GM18951 (cell line): ENCODE data around the gene AATF.

Experiments
- POLR2A ChIP-seq: IDR thresholded peaks from 4 replicates; pipeline ENCODE4 v1.6.1; 2011; ENCODE audit warnings: mild to moderate bottlenecking; ENCODE audit not compliant: insufficient read length, insufficient read depth; ENCODE audit errors: extremely low read depth
- in situ Hi-C: fragments of 300-500 bp; cut with MboI; formaldehyde crosslinking; loops from one replicate; pipeline ENCODE4 v1.12.0; 2022; ENCODE audit warnings: low sequenced_read_pairs, mixed read lengths, inconsistent platforms; ENCODE audit not compliant: unreplicated experiment

The AATF gene

DNA sequence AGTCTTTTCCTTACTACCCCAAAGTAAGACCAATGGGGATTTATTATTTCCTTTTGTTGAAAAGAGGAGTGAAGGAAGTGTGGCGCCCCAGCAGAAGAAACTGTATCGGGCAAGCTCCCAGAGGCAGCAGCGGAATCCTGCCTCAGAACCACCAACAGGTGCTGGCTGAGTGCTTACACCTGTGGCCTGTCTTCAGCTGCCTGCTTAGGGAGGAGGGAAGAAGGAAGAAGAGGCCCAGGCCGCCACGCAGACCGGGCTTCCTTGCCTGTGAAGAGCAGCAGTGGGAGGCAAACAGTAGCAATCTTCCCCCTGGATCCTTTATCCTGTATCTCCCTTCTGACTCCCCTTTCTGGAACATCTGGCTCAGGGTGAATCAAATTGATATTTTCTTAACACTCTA lies 134.7 kb downstream of the AATF start:
- in situ Hi-C loops: no loop called here
- TF ChIP-seq POLR2A: no peak

DNA sequence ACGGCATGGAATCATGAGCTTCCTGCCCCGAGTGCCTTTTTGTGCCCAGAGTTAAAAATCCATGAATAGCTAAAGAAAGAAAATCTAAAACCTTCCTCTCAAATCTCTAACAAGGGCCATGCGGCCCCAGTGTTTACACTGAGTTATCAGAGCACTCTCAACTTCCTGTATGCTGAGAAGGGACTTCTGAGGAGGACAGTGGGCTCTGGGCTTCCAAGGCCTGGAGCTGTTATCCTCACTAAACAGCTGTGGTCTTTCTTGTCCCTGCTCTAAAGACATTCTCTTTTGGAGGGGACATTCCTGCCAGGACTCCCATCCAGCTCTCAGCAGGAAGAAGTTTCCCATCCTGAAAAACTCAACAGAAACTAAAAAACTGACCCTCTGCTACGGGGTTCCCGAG lies 135.6 kb downstream of the AATF start:
- in situ Hi-C loops: no loop called here
- TF ChIP-seq POLR2A: no peak

DNA sequence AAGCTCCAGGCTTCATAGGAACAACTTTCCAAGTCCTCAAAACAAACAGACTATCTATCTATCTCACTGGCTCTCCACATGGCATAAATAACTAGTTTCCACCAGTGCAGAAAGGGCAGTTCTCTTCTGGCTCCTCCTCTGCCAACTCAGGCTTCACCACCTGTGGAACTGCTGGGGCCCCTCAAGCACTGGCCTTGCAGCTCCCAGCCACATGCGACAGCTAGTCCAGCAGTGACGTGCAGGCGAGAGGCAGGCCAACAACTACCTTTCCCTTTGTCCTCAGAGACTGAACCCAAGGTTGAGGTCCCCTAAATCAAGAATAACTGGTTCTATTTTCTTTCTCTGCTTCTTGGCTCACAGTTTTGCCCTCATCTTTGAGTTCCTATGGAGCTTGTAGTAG lies 137.6 kb downstream of the AATF start:
- no peak for TF ChIP-seq POLR2A
- in situ Hi-C loops: no loop called here

DNA sequence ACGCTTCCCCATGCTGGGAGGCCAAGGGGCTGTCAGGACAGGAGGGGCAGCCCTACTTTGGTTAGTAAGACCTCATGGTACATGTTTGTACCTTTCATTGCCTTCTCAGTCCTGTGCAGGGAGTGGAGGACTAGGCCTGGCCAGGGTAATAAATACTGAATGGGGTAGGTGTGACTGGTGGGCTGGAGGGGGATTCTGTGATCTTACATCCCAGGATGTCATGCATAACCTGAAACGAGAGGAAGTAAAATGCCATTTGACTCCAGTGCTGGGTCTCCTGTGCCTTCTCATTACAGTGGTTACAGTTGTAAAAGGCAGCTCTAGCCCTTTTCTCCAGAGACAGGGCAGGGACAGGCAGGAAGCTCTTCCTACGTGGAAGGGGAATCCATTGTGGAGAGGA lies 138.2 kb downstream of the AATF start:
- in situ Hi-C loops: no loop called here
- TF ChIP-seq POLR2A: no peak

DNA sequence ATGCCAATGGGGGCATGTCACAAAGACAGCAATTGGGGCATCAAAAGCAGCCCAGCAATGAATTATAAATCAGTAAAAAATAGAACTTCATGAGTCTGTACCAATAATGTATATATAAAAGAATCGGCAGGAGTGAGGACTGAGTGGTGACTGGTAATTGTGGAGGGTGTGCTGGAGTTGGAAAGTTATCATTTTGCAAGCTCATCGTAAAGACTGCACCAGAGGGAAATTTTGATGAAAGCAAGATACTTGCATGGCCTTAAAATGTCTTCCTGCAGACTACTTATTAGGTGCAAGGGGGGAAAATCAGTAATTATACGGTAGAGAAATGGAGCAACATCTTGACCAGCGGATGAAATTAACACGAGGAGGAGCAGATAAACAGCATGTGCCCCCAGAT lies 138.9 kb downstream of the AATF start:
- in situ Hi-C loops: no loop called here
- TF ChIP-seq POLR2A: no peak

DNA sequence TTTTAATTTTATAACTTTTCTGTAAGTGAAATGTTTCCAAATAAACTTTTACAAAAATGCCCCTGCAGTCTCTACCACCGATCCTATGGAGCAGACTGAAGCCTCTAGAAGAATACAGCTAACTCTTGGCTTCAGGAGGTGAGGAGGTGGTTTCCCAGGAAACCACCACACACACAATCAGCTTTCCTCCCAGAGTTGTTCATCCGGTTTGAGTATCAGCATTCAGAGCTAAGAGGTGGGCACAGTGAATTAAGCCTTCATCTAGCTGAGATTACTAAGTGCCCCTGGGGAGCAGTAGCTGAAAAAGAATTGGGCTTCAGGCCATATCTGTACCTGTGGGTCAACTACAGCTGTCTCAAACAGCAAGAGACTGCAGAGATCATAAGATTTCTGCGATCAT lies 139.7 kb downstream of the AATF start:
- no peak for TF ChIP-seq POLR2A

DNA sequence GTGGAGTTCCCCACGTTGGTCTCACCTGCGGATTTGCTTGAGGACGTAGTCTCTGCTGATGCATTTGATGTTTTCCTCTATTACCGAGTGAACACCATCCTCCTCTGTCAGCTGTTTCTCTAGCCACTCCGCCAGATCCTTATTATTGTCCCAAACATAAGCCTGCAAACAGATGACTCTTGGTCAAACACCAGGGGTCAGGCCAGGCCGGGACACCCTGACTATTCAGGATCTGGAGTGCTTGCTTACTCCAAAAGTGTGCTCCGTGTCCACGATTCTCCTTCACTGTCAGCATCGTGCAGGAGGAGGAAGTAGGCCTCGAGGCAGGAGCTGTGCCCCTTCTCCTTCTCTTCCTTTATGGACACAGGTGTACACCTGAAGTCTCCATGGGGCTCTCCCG lies 140.2 kb downstream of the AATF start:
- TF ChIP-seq POLR2A: no peak
- in situ Hi-C loops: no loop called here

More for the DNA sequence above, 139.7 kb downstream of the AATF start:
- in situ Hi-C loops: no loop called here

DNA sequence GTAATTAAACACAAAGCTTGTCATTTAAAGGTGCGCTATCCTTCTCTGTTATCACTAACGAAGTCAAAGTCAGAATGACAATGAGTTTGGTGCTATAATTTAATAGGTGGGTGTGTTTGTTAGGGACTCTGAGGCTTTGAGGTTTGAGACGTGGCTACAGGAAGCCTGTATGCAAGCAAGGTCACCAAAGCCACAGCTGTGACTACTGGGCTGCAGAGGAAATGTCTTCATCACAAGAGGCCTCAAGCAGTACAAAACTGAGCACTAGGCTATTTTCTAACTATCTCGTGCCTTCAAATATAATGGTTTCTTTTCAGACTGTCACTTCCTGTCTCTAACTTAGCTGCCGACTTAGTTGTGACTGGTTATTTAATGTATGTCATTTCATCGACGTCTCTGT lies 141.2 kb downstream of the AATF start:
- no peak for TF ChIP-seq POLR2A
- in situ Hi-C loops: no loop called here

DNA sequence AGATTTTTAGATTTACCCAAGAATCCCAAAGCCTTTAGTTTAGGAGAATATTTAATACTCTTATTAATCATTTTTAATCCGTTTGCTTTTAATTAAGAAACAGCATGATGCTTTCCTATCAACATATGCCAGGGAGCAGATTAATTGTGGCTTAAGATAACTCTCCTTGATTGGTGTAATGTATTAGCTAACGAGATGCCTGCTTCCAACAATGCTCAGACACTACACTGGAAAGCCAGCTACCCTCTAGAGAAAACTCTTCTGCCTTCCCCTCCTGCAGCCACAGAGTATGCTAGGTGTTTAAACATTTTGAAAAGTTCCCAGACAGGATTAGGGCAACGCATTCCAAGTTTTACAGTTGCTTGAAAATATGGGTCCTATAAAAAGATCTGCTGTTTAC lies 142.2 kb downstream of the AATF start:
- TF ChIP-seq POLR2A: no peak
- in situ Hi-C loops: no loop called here

- in situ Hi-C loops: no loop called here
- no peak for TF ChIP-seq POLR2A
Measured at GRCh38 chr17:37092071-37092470, 143.3 kb downstream of the AATF start.

DNA sequence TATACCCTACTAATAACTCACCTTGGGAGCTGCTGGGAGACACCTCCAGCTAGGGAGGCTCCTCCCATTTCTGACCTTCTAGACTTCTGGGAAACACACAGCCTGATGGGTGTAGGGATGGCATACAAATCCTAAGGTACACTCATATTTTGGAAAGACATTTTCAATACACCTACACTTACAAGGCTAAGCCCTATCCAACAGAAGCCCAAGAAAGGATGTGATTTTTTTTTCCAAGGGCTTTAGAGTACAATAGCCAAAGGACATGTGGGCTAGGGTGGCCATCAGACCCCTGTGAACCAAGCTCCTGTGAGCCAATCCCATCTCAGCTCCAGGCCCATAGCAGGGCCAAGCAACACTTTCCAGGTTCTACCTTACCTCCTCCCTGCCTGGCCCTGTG lies 143.9 kb downstream of the AATF start:
- in situ Hi-C loops: no loop called here
- no peak for TF ChIP-seq POLR2A

GRCh38 chr17:37094391-37094790 lies 145.6 kb downstream of the AATF start:
- in situ Hi-C loops: no loop called here
- TF ChIP-seq POLR2A: no peak

DNA sequence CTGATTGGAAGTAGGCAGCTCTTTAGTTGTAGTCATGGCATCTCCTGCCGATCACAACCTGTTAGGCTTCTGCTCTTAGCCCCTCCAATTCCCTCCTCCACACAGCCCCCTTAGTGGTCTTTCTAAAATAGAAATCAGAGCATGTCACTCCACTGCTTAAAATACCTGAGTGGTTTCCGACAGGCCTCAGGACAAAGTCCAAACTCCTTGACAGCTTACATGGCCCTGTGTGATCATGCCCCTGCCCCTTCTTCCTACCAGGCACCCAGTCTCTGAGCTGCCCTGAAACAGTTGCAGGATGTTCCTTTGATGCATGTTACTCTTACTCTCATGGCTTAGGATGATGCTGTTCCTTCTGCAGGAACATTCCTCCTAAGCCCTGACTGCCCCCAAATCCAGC lies 147.3 kb downstream of the AATF start:
- no peak for TF ChIP-seq POLR2A
- in situ Hi-C loops: no loop called here

DNA sequence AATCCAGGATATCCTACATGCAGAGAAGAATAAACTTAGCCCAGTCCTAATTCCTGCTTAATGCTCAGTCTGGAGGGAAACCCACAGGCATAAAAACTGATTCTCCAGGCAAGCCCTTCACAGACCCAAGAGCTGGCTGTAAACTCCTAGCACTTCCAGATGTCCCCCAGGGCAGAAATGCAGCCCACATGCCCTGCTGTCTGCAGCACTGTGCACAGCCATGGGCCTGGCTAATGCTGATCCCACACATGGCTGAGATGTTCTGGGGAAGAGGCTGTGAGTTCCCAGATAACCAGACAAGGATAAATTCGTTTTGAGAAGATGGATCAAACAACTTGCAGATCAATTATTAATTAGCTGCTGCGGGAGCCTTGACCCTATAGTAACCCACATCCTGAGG lies 148.4 kb downstream of the AATF start:
- in situ Hi-C loops: no loop called here
- no peak for TF ChIP-seq POLR2A

DNA sequence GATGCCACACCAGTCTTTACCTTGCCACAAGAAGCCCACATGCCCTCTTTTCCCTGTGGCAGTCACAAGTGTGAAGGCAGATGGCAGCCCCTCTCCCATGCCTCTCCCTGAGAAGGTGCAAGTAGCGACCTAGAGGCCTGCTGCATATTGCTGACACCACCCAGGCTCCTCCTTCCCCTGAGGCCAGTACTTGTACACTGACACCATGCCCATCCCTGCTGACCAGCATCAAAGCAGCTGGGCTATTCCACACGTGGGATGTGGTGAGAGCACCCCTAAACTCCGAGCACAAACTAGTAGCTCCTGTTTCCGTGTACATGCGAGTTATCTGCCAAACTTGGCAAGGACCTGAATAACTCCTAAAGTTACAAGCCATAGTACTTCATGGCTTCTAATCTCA lies 149.4 kb downstream of the AATF start:
- in situ Hi-C loops: no loop called here
- TF ChIP-seq POLR2A: no peak

DNA sequence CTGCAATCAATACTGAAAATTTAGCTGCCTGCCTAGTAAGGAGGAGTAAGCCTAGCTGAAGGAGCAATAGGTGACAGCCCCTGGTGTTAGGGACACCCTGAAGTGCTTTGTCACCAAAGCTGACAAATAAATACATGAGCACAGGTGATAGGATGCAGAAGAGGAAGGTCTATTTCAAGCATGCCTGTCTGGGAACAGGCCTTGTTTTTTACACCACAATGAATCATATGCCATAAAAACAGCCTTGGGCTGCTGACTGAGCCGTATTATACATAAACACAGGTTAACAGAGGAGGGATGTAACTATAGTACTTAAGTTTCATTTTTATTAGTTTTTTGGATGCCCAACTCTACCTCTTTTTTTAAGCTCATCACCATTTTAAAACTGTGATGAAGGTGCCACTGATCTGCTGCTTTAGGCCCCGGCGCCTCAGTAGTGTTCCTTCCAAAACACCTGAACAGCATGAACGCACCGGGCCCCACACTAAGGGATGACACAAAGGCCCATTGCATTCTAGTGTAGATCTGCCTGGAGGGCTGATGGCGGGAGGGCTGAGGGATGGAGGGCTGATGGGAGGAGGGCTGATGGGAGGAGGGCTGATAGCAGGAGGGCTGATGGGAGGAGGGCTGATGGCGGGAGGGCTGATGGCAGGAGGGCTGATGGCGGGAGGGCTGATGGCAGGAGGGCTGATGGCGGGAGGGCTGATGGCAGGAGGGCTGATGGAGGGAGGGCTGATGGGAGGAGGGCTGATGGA lies 150.3 kb downstream of the AATF start:
- no peak for TF ChIP-seq POLR2A
- in situ Hi-C loops: no loop called here
